Measurements from ENCODE around the gene DLG1. TPM values are rescaled to one million over a fixed set of nuclear protein-coding genes. Genes with fewer than 3 reads are reported as not detected.

Gene DLG1
- total RNA-seq, 1 donor from 2014 or later, result 138 TPM

GRCh38 chr3:196997311-196997710 is 301.1 kb downstream of the DLG1 start:
- no peaks in the 10 kb centered on the region for H3K9me3 Mint-ChIP-seq
- TF ChIP-seq CTCF (IDR thresholded peaks at IDR 0.05) (no peak), EZH2phosphoT487 (IDR thresholded peaks at IDR 0.05) (no peak), EZH2 (IDR thresholded peaks at IDR 0.05) (no peak)
- Histone ChIP-seq H3K9ac (no peak overlapping the region), H2AFZ (replicated peaks) (no peak overlapping the region), H3K4me1 (peaks cover 3% of the 10 kb centered on the region), H3K79me2 (ENCODE audit: low read depth) (no peaks in the 10 kb centered on the region), H3K9me3 (ENCODE audit: low read depth) (no peaks in the 10 kb centered on the region), H3K4me3 (no peak overlapping the region), H3K27ac (no peak overlapping the region), H3K36me3 (no peaks in the 10 kb centered on the region), H4K20me1 (ENCODE audit: low read depth) (no peaks in the 10 kb centered on the region), H3K4me2 (no peak overlapping the region), H3F3A (ENCODE audit: low read depth) (peaks cover 9% of the 10 kb centered on the region), H3K27me3 (peaks cover 2% of the 10 kb centered on the region)
- no peak overlapping the region for H3K4me3 Mint-ChIP-seq
- peaks cover 2% of the 10 kb centered on the region for H3K36me3 Mint-ChIP-seq
- H3K27ac Mint-ChIP-seq, result no peak overlapping the region
- DNase-seq (ENCODE audit: low spot score), result no peak
- H3K27me3 Mint-ChIP-seq (ENCODE audit: insufficient read depth, low read depth), result peaks cover 2% of the 10 kb centered on the region
- peaks cover 12% of the 10 kb centered on the region for H3K4me1 Mint-ChIP-seq

- peaks cover under 1% of the 10 kb centered on the region for H3K36me3 Mint-ChIP-seq
- Histone ChIP-seq H3F3A (ENCODE audit: low read depth) (peaks cover 2% of the 10 kb centered on the region), H3K79me2 (ENCODE audit: low read depth) (no peaks in the 10 kb centered on the region), H3K4me3 (no peak overlapping the region), H3K9ac (no peak overlapping the region), H3K9me3 (ENCODE audit: low read depth) (no peaks in the 10 kb centered on the region), H3K4me2 (no peak overlapping the region), H3K36me3 (no peaks in the 10 kb centered on the region), H4K20me1 (ENCODE audit: low read depth) (no peaks in the 10 kb centered on the region), H3K27me3 (no peaks in the 10 kb centered on the region), H3K4me1 (peaks cover 3% of the 10 kb centered on the region), H3K27ac (no peak overlapping the region), H2AFZ (replicated peaks) (no peak overlapping the region)
- peaks cover 10% of the 10 kb centered on the region for H3K4me1 Mint-ChIP-seq
- H3K27me3 Mint-ChIP-seq (ENCODE audit: insufficient read depth, low read depth), result peaks cover 2% of the 10 kb centered on the region
- H3K27ac Mint-ChIP-seq, result no peak overlapping the region
- H3K9me3 Mint-ChIP-seq, result no peaks in the 10 kb centered on the region
- no peak for TF ChIP-seq CTCF (IDR thresholded peaks at IDR 0.05)
- TF ChIP-seq EZH2 (IDR thresholded peaks at IDR 0.05), result no peak
- TF ChIP-seq EZH2phosphoT487 (IDR thresholded peaks at IDR 0.05), result no peak
- no peak overlapping the region for H3K4me3 Mint-ChIP-seq
- DNase-seq (ENCODE audit: low spot score), result no peak
Observed at GRCh38 chr3:196996454-196997265, 301.8 kb downstream of the DLG1 start.

GRCh38 chr3:196995646-196996355 is 302.6 kb downstream of the DLG1 start:
- H3K4me3 Mint-ChIP-seq, result no peak overlapping the region
- H3K9me3 Mint-ChIP-seq, result no peaks in the 10 kb centered on the region
- H3K36me3 Mint-ChIP-seq, result no peaks in the 10 kb centered on the region
- Histone ChIP-seq H3F3A (ENCODE audit: low read depth) (no peaks in the 10 kb centered on the region), H3K4me3 (no peak overlapping the region), H3K4me2 (no peak overlapping the region), H3K9ac (no peak overlapping the region), H4K20me1 (ENCODE audit: low read depth) (no peaks in the 10 kb centered on the region), H3K79me2 (ENCODE audit: low read depth) (no peaks in the 10 kb centered on the region), H2AFZ (replicated peaks) (no peak overlapping the region), H3K27me3 (no peaks in the 10 kb centered on the region), H3K27ac (no peak overlapping the region), H3K4me1 (peaks cover 3% of the 10 kb centered on the region), H3K36me3 (no peaks in the 10 kb centered on the region), H3K9me3 (ENCODE audit: low read depth) (no peaks in the 10 kb centered on the region)
- no peak for DNase-seq (ENCODE audit: low spot score)
- TF ChIP-seq CTCF (IDR thresholded peaks at IDR 0.05) (no peak), EZH2 (IDR thresholded peaks at IDR 0.05) (no peak), EZH2phosphoT487 (IDR thresholded peaks at IDR 0.05) (no peak)
- peaks cover 12% of the 10 kb centered on the region for H3K4me1 Mint-ChIP-seq
- peaks cover 2% of the 10 kb centered on the region for H3K27me3 Mint-ChIP-seq (ENCODE audit: insufficient read depth, low read depth)
- H3K27ac Mint-ChIP-seq, result no peak overlapping the region

Data from neural progenitor cell (in vitro differentiated cells).